ENCODE data around the gene OXSR1. TPM values are rescaled to one million over a fixed set of nuclear protein-coding genes. Genes with fewer than 3 reads are reported as not detected.

Gene OXSR1
- total and polyA plus RNA-seq, 2 of the 13 experiments (the other 11 are each of a cell fraction or from before 2014, with no cell fraction given) = 27.4 to 32.6 TPM

GRCh38 chr3:38137615-38138348 is 27.6 kb upstream of the OXSR1 start (continued):
- no peak for TF ChIP-seq ZNF329 (CRISPR knock-in tag; IDR thresholded peaks at IDR 0.05; ENCODE audit: low read depth)
- no peak for TF ChIP-seq ZNF407 (CRISPR knock-in tag; IDR thresholded peaks at IDR 0.05; ENCODE audit: not compliant biosample characterization)
- 0 out of 2 replicates have a peak, but pooled peaks have one; percentile 11 for TF ChIP-seq ZSCAN29 (CRISPR knock-in tag; conservative IDR thresholded peaks at IDR 0.05)
- 0 out of 2 replicates have a peak, but pooled peaks have one; percentile 57 for TF ChIP-seq ZNF850 (CRISPR knock-in tag; conservative IDR thresholded peaks at IDR 0.05)
- no peak for TF ChIP-seq FOXA1 (IDR thresholded peaks at IDR 0.05)
- no peak for TF ChIP-seq FOXA1 (CRISPR knock-in tag; IDR thresholded peaks at IDR 0.05)
- no peak for TF ChIP-seq SKI (IDR thresholded peaks at IDR 0.05; ENCODE audit: partially characterized antibody)
- no peak for TF ChIP-seq ZBTB14 (CRISPR knock-in tag; IDR thresholded peaks at IDR 0.05)
- TF ChIP-seq ZNF772 (CRISPR knock-in tag; IDR thresholded peaks at IDR 0.05) = peak; percentile 58; the same call in 1 of the 2 replicates
- TF ChIP-seq, protein P1, sequence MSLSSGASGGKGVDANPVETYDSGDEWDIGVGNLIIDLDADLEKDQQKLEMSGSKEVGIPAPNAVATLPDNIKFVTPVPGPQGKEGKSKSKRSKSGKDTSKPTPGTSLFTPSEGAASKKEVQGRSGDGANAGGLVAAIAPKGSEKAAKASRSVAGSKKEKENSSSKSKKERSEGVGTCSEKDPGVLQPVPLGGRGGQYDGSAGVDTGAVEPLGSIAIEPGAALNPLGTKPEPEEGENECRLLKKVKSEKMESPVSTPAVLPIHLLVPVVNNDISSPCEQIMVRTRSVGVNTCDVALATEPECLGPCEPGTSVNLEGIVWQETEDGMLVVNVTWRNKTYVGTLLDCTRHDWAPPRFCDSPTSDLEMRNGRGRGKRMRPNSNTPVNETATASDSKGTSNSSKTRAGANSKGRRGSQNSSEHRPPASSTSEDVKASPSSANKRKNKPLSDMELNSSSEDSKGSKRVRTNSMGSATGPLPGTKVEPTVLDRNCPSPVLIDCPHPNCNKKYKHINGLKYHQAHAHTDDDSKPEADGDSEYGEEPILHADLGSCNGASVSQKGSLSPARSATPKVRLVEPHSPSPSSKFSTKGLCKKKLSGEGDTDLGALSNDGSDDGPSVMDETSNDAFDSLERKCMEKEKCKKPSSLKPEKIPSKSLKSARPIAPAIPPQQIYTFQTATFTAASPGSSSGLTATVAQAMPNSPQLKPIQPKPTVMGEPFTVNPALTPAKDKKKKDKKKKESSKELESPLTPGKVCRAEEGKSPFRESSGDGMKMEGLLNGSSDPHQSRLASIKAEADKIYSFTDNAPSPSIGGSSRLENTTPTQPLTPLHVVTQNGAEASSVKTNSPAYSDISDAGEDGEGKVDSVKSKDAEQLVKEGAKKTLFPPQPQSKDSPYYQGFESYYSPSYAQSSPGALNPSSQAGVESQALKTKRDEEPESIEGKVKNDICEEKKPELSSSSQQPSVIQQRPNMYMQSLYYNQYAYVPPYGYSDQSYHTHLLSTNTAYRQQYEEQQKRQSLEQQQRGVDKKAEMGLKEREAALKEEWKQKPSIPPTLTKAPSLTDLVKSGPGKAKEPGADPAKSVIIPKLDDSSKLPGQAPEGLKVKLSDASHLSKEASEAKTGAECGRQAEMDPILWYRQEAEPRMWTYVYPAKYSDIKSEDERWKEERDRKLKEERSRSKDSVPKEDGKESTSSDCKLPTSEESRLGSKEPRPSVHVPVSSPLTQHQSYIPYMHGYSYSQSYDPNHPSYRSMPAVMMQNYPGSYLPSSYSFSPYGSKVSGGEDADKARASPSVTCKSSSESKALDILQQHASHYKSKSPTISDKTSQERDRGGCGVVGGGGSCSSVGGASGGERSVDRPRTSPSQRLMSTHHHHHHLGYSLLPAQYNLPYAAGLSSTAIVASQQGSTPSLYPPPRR (CRISPR knock-in tag; IDR thresholded peaks at IDR 0.05; ENCODE audit: borderline replicate concordance) = no peak
- 0 out of 2 replicates have a peak, but pooled peaks have one; percentile 6 for TF ChIP-seq ZNF331 (CRISPR knock-in tag; IDR thresholded peaks at IDR 0.05)
- TF ChIP-seq ZNF556 (CRISPR knock-in tag; IDR thresholded peaks at IDR 0.05; ENCODE audit: borderline replicate concordance) = peak; percentile 33; the same call in 1 of the 2 replicates
- TF ChIP-seq ZNF747 (CRISPR knock-in tag; IDR thresholded peaks at IDR 0.05; ENCODE audit: borderline replicate concordance) = peak; percentile 14; the same call in 1 of the 2 replicates
